CD4-positive, alpha-beta T cell treated with Interleukin-10 for 1 hour (primary cell): ENCODE data around the gene RHEB.

Experiments used
- DNase-seq: peaks from one replicate; pipeline ENCODE4 v3.0.0-alpha.2; 2020

The RHEB gene

DNA sequence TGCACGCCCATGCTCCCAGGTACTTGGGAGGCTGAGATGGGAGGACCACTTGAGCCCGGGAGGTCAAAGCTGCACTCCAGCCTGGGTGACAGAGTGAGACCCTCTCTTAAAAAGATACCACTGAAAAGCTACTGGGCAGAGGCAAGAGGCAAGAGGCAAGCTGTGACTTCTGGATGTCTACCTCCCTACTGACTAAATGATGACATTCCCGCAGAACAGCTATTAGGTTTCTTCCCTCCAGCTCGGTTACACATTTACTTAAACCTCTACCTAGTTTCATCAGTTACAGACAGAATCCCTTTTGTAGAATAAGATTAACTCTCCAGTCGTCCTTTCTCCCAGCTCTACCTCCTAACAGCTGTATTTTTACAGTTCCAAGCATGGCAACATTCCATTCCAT is 21.2 kb downstream of the RHEB start:
- DNase-seq, result no peak

DNA sequence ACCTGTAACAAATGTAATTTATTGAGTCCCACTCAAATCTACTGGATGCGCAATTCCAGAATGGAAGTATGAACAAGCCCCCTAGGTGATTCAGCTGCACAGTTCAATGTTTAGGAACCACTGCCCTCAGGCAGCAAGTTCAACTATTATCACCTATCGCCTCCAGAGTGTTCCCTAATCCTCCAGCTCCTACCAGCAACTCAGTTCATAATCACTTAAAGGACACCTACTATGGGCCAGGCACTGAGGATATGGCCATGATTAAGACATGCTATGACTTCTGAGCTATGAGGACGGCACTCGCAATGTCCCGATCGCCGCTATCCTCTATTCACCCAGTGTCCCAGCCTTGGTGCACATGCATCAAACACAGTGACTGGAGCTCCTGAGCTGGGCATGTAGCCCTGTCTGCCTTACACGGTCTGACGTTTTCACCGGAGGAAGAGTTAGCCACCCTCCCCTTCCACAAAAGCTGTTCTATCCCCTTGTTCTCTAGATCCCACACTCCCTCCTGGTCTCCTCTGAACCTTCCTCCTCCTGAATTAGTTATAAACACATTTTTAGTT is 22.3 kb downstream of the RHEB start:
- DNase-seq, result no peak

DNA sequence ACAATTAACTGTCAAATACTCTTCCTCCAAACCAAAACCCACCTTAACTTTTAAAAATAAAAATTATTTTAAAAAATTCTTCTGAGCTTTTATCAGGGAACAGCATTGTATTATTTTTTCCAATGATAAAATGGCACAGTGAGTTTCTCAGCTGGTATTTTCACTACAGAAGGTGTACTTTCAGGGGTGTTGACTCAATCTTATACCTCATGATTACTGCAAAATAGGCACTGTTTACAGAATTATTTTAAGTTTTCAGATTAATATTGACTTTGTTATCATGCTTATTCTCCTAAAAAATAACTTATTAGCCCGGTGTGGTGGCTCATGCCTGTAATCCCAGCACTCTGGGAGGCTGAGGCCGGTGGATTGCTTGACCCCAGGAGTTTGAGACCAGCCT is 24.3 kb downstream of the RHEB start:
- DNase-seq, result no peak

DNA sequence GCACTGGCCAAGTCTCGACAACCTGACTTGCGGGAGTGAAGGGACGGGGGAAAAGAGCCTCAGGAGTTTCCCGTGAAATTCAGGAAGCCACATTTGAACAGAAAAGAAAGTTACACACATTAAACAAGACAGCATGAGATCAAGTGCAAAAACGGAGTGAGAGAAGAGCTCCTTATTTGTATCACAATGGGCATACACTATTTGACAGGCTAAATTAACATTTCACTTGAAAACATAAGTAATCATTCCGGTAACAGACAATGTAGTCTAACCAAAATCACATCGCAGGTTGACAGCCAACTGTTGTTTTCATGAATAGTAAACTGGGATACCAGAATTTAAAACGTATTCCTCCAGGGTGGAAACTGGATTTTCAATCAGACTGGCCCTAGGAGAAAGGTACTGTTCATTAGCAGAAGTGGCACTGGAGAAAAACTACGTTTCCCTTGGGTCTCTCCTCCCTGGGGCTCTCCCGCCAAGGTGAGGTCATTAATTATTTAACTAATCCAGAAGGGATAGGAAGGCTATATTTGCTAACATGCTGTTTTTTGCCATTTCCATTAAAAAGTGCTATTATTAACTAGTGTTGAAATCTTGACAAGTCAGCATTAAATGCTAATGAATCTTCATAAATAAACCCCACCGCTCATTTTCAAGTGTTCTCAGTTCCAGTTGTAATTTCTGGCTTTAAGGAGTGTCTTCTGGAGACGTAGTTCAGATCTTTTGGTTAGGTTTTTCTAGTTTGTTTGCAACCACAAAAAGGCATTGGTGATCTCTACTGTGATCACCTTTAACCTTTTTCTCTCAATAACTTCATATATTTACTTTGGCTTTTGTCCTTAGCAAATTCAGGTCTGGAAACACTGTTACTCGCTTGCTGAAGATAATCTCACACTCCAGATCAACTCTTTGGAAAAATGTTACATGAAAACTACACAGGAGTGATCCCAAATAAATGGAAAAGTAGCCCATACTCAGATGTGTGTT is 25.1 kb downstream of the RHEB start:
- no peak for DNase-seq

DNA sequence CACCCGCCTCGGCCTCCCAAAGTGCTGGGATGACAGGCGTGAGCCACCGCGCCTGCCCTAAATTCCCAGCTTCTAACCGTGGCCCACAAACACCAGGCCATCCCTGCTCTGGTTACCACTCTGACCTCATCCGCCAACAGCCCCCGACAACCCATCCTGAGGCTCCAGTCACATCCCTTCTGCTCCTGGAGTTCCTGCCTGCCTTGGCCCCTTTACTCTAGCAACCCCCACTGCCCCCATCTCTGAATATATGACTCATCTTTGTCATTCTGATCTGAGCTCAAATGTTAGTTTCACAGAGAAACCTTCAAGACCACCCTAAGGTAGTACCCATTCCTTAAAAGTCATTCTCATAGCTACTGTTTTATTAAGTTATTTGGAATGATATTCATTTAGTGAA is 26.6 kb downstream of the RHEB start:
- DNase-seq, result no peak

DNA sequence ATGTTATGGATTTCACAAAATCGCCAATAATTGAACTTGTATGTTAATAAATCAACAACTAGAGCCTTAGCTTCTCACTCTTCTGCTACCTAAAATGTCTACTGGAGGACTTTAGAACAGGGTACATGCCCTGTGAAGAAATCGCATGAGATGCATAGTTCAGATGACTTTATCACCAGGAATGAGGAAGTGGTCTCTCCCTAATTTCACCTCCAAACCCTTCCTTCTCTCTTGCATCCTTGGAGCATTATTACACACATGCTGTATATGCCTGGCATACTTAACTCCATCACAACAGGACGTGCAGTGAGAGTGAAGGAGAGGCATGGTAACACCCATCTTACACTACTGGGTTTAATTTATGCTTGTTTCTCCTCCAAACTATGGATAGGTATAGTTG is 27.8 kb downstream of the RHEB start:
- no peak for DNase-seq

DNA sequence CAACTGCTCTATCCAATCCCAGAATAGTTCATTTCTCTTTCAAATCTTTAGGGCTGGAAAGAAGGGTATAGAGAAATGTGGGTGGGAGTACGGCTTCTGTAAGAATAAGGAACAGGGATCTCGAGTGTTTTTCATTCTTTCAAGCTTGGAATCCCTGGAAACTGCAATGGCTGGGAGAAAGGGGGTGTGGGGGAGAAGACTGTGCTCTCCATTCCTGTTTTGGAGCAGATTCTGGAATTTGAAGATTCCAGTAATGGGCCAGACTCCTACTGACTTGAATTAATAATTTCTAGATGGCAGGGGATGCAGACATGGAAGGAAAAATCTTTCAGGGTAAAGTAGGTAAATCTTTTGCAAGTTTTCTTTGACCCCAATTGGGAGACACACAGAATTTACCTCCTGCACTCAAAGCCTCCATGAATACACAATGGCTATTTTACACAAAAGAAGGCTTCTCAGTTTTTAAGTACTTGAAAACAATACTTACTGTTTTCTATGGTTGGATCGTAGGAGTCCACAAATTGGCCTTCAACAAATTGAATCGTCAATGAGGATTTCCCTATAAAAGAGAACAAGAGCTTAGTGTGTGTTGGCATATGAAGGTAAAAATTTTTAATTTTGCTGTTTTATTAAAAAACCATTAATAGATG is 29.1 kb downstream of the RHEB start:
- no peak for DNase-seq

DNA sequence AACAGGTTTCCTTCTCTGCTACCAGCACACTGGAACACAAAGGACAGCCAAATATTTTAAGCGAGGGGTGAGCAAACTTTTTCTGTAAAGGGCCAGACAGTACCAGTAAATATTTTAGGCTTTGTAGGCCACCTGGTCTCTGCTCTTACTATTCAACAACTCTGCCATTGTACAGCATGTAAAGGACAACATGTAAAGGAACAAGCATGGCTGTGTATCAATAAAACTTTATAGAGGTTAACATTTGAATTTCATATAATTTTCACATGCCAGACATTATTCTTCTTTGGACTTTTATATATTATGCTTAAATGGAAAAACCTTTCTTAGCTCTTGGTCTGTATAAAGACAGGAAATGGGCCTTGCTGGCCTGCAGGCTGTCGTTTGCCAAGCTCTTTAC is 30.2 kb downstream of the RHEB start:
- DNase-seq, result no peak

DNA sequence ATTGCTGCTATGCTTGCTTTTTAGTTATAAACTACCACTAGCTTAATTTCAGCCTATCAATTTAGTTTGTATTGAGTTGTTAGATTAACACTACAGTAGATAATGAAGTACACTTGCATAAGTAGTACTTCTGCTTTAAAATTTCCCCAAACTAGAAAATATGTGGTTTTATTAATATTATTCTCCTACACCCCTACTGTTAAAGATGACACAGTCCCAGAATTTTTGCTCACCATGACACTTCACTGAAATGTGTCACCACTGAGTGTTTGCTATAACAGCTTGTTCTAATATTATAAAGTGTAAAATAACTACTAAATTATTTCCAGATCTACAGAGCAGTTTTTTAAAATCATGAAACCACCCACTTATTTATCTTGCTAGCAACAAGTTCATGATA is 31.6 kb downstream of the RHEB start:
- no peak for DNase-seq

DNA sequence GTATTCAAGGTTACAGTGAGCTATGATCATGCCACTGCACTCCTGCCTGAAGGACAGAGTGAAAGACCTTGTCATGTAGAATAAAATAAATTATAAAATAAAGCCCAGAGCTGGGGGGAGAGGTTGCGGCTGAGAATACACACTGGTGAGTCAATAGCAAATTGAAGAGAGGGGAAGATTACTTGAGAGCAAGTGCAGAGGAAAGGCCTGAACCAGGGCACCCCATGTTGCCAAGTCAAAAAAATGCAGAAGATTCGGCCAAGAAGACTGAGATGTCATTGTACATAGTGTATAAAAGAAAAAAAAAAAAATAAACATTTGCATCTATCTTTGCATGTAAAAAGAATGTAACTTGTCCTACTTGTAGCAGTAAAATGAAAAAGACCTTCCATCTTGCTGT is 32.5 kb downstream of the RHEB start:
- DNase-seq, result no peak

DNA sequence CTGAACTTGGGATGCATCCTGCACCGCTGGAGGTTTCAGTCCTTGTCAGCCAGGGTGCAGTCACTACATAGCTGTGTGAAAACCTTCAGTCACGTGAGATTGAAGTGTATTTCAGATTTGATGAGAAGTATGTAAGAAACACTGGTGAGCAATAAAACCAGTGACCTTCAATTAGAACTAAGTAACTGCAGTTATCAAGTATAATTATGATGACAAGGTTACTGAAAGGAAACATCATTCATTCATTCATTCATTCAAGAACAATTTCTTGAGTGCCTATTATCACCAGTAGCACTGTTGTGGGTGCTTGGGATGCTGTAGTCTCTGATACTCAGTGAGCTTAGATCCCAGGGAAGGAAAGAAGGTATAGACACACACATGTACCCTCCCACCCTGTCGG is 33.6 kb downstream of the RHEB start:
- DNase-seq, result no peak

DNA sequence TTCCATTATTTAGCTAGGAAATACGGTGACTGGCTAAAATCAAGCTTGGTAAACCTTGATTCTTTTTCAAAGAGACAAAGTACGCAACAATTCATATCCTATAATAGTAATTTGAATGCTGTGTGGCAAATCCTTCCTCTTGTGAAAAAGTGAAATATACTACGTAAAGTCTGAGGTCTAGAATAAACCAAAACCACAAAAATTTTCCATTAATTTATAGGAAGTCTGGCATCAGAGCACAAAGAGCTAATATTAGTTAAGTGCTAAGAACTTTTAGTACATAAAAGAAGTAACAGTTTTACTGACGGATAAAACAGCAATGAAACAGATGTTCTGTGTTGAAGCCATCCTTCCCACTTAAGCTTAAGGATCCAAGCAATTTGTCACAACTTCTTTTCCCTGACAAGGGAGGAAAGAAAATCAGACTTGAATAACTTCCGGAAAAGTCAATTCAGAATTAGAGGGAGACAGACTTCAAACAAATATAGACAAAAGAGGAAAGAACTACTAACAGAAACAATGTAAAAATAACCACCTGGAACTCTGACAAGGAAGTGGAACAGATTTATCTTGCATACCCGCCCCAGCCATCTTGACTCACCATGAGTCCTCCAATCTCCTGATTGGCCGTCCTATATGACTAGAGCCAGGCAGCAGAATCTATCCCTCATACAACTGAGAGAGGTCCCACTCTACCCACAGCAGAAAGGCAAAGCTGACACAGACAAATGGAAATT is 34.6 kb downstream of the RHEB start:
- DNase-seq, result no peak

DNA sequence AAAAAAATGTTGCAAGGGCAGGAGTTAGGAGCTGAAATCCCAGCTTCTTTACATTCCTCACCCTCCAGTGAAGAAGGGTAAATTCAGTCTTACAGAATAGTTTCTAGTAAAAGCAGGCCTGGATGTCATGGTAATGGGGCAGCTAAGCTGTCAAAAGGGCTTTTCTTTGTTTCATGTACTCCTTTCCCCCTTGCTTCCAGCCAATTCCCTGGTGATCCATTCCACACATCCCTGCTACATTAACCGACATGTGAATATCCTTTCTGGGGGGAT is 36.0 kb downstream of the RHEB start:
- DNase-seq, result no peak

DNA sequence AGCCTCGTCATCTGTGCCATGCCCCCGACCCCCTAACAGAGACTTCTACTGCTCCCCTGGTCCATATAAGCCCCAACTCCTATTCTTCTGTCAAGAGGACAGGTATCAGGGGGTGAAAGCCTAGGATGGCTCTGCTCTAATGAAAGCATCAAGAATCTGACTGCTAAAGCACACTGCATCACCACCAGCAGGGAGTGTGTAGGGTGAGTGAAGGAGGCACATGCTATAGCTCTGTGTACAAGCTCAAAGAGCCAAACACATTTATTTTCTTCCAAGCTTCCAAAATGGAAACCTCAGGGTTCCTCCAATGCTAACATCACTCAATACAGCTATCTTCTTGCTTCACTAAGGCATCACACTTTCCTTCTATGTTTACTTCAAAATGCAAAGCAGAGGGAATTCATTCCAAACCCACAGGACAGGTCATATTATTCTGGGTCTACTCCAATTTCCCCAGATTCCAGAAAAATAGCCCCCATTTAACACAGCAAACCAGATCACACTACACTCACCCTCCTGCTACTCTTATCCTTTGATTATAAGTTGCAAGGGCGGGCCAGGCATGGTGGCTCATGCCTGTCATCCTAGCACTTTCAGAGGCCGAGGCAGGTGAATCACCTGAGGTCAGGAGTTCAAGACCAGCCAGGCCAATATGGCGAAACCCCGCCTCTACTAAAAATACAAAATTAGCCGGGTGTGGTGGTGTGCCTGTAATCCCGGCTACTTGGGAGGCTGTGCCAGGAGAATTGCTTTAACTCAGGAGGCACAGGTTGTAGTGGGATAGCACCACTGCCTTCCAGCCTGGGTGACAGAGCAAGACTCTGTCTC is 36.6 kb downstream of the RHEB start:
- no peak for DNase-seq

DNA sequence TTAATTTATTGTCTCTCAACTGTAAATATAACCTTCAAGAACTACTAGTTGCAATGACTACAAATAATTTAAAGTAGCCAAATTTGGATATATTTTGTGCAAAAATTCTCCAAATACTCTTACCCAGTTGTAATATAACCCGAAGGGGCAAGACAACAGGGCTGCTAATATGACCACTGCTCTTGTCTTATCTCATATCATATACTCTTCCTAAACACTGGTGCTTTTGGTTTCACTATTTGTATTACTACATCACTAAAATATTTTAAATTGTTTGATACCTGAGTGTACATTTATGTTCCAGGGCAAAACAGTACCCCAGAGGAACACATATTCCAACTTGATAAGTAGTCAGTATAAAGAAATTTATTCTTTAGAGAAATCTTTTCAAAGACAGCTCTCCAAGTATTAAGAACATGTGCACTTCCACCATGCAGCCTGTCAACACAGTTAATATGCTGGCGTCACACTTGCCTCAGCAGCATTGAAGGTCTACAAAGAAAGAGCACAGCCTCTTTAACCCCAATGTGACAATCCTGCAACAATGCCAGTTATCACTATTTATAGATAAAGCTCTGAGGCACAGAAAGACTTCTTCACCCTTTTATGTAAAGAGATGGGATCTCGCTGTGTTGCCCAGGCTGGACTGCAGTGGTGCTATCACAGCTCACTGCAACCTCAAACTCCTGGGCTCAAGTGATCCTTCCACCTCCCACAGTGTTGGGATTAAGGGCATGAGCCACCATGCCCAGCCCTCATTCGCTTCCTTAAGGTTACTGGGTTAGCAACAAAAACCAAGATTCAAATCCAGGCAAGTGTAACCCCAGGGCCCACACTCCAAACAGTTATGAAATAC is 37.8 kb downstream of the RHEB start:
- DNase-seq, result no peak

DNA sequence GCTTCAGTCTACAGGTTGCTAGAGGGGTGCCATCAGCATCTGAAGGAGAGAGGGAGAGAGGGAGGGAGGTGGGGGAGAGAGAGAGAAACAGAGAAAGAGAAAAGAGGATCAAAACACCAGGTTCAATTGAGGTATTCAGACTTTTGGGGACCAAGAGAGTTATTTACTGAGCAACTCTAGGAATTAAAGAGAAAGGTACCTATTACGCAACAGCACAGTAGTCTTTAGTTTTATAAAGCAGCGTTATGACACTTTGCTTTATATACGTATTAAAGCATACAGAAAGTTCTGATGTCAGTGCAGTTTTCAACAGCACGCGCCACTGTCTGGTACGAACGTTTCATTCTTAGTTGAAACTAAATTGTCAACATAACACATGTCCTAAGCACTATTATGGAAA is 41.8 kb downstream of the RHEB start:
- DNase-seq, result no peak

DNA sequence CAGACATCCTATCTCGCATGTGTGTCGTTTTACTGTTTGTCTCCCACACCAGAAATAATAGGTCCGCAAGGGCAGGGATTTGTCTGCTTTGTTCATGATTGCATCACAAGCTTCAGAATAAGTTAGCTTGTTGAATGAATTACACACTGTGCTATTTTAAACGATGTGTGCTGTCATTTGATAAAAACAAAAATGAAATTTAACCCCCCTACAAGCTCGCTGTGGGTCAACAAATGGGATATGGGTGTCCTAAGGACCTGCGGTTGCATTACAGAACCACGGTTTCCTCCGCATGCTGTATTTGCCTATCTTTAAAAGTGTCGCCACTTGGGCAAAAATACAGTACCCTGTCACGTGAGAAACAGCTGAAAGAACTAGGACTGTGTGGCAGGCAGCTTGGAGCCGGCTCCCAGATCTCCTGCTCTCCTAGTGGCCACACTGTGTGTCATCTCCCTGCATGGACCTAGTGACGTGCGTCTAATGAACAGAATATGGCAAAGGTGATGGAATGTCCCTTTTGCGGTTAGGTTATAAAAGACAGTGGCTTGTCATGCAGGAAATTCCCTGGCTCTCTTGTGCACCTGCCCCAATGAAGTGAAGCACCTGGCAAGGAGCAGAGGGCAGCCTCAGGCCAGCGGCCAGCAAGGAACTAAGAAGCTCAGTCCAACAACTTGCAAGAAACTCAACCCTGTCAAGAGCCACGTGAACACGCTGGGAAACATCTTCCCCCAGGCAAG is 46.9 kb downstream of the RHEB start:
- DNase-seq, result no peak

DNA sequence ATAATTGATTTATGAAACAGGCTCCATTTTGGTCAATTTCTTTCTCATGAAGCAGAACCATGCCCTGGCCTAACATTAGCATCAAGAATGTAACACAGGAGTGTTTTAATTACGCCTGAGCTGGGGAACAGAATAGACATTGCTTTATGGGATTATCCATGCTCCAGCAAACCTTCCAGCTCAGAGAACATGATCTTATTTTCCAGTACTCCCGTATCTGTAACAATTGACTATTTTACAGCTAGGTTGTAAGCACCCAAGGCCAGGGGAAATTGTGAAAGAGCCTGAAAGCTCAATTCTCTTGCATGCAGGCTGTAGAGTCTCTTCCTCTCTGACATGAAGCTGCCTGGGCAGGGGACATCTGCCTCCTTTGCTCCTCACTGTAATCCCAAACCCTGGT is 49.0 kb downstream of the RHEB start:
- no peak for DNase-seq

DNA sequence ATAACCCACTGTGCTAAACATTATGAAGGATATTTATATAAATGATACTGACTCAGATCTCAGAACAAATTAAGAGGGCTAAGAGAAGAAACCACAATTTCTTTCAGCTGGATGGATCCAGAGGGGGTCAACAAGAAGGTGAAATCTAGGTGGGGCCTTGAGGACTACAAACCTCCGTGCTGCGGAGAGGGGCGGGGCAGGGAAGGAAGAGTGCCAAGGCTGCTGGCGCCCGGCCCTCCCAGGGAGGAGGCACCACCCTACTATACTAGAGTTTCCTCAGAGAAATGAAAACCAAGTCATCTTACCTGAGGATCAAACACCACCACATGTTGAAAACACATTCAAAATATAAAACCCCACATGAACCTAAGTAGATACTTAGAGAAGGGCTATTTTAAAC is 50.4 kb downstream of the RHEB start:
- DNase-seq, result no peak

DNA sequence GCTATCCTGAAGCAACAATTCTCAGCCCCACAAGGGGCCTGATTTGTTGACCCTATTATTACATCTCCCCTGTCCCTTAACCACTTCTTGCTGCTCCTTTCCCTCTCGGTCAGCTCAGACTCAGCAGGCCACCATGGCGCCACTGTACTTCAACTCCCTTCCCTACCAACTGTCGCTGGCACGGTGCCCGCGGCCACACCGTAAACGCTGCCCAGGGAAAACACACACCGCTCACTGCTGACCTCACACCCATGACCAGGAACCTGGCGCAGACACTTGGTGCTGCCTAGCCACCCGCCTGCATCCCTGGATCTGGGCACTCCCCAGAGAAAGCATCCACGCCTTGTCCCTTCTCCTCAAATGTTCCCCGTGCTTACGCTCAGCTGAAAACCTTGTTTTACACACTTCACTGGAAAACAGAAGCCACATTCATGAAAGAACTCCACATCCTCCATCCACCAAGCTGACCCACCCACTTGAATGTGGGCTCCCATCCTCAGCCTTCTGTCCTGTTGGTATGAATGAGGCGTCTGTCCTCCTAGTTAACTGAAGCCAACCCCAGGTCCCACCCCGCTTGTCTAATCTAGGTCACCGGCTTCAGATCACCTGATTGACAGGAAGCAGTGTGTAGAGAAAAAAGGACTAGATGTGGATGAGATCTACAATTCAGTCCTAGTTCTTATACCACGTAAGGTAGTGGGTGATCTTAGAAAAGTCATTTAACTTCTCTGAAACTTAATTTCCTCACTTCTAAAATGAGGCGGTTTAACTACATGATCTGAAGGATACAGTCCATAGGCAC is 51.3 kb downstream of the RHEB start:
- DNase-seq, result peak; percentile 16
